Caco-2 (cell line): Measurements from ENCODE around the gene RNF182. TPM values are rescaled to one million over a fixed set of nuclear protein-coding genes. Genes with fewer than 3 reads are reported as not detected.

Source experiments
- BruUV-seq: library from RNA; stranded (reverse); fragments of 400-500 nt; replicated peaks from 2 replicates; lab custom pipeline; 2021; lab: Mats Ljungman, UMichigan
- CTCF ChIA-PET: fragments of 300-600 bp; sonication (Branson Sonifier 250); formaldehyde crosslinking; loops from one replicate; lab custom pipeline; 2022; ENCODE audit warnings: antibody characterized with exemption; lab: Charles Lee
- POLR2A ChIA-PET: fragments of 300-600 bp; sonication (Branson Sonifier 250); formaldehyde crosslinking; loops from one replicate; lab custom pipeline; 2022; ENCODE audit warnings: antibody characterized with exemption; lab: Charles Lee
- DNase-seq, 2 experiments: peaks; one replicate each; pipeline versions ENCODE4 v3.0.0 to v3.0.0-alpha.2; 2020 to 2022
- H3K27me3 ChIP-seq: replicated peaks from 2 replicates; pipeline ENCODE4 v1.6.0; 2011; ENCODE audit warnings: low read length; ENCODE audit not compliant: control insufficient read depth, insufficient read depth
- H3K36me3 ChIP-seq: 2 replicates; pipeline ENCODE4 v1.5.1; 2011; ENCODE audit warnings: low read length; ENCODE audit not compliant: control insufficient read depth, insufficient read depth
- H3K4me1 ChIP-seq: fragments of 250-450 bp; sonication (Bioruptor Pico); 2 replicates; pipeline ENCODE4 v1.5.1; 2020; ENCODE audit warnings: mild to moderate bottlenecking
- H3K4me3 ChIP-seq: 2 replicates; pipeline ENCODE4 v1.5.1; 2011; ENCODE audit warnings: low read depth, mild to moderate bottlenecking, control low read depth, low read length
- H3K9me3 ChIP-seq: fragments of 250-450 bp; sonication (Bioruptor Pico); 2 replicates; pipeline ENCODE4 v1.5.1; 2020; ENCODE audit warnings: mild to moderate bottlenecking, moderate library complexity
- H3K27ac Mint-ChIP-seq: one replicate; pipeline ENCODE4 v1.8.0; 2022; ENCODE audit warnings: mixed read lengths; ENCODE audit not compliant: unreplicated experiment
- H3K27me3 Mint-ChIP-seq: one replicate; pipeline ENCODE4 v1.8.0; 2022; ENCODE audit warnings: mixed read lengths; ENCODE audit not compliant: insufficient read depth, unreplicated experiment
- H3K36me3 Mint-ChIP-seq: one replicate; pipeline ENCODE4 v1.8.0; 2022; ENCODE audit warnings: mild to moderate bottlenecking, mixed read lengths; ENCODE audit not compliant: insufficient read depth, unreplicated experiment
- H3K4me1 Mint-ChIP-seq: one replicate; pipeline ENCODE4 v1.8.0; 2022; ENCODE audit warnings: low read depth, mixed read lengths; ENCODE audit not compliant: unreplicated experiment
- H3K4me3 Mint-ChIP-seq: one replicate; pipeline ENCODE4 v1.8.0; 2022; ENCODE audit warnings: mild to moderate bottlenecking, moderate library complexity, mixed read lengths; ENCODE audit not compliant: unreplicated experiment
- H3K9me3 Mint-ChIP-seq: one replicate; pipeline ENCODE4 v1.8.0; 2022; ENCODE audit warnings: mixed read lengths; ENCODE audit not compliant: unreplicated experiment
- CTCF ChIP-seq, 2 experiments: fragments of 200-600 bp in 1 of 2; IDR thresholded peaks; 1 replicate in 1 of 2; 2 replicates in 1 of 2; pipeline versions ENCODE4 v1.5.1 to v1.8.0; 2011 to 2022; ENCODE audit warnings: antibody characterized with exemption in 1 of 2, control low read depth in 1 of 2, inconsistent platforms in 1 of 2, low read depth in 1 of 2, low read length in 1 of 2, mild to moderate bottlenecking in 1 of 2, moderate library complexity in 1 of 2; ENCODE audit not compliant: insufficient read depth in 1 of 2, severe bottlenecking in 1 of 2, unreplicated experiment in 1 of 2
- intact Hi-C: fragments of 100-400 bp; cut with micrococcal nuclease; formaldehyde crosslinking; loops from one replicate; pipeline ENCODE4 v1.10.0; 2022; ENCODE audit not compliant: unreplicated experiment
- total RNA-seq: library from RNA; stranded (reverse); gene quantifications from 2 replicates; pipeline ENCODE4 v1.2.3, GENCODE V29; 2022

RNF182 gene
- total RNA-seq, 1 experiment from 2014 or later: 0.39 TPM

GRCh38 chr6:14010275-14010674 is 85.5 kb downstream of the RNF182 start:
- intact Hi-C loops: no loop called here
- Histone ChIP-seq H3K4me3 (no peak overlapping the region), H3K4me1 (no peaks in the 10 kb centered on the region), H3K27me3 (no peaks in the 10 kb centered on the region; the same call in 1 of the 2 replicates), H3K36me3 (no peaks in the 10 kb centered on the region), H3K9me3 (no peaks in the 10 kb centered on the region)
- ChIA-PET CTCF (no interaction called here), POLR2A (no interaction called here)
- Mint-ChIP-seq H3K27me3 (peaks cover 14% of the 10 kb centered on the region), H3K4me3 (no peak overlapping the region), H3K27ac (no peak overlapping the region), H3K36me3 (no peaks in the 10 kb centered on the region), H3K9me3 (peaks cover 6% of the 10 kb centered on the region), H3K4me1 (no peaks in the 10 kb centered on the region)
- BruUV-seq: no TSS peak
- no peak for DNase-seq
- no peak for TF ChIP-seq CTCF (IDR thresholded peaks at IDR 0.05; ENCODE audit: insufficient read depth in 1 of 2, low read depth in 1 of 2, low read length in 1 of 2, severe bottlenecking in 1 of 2, unreplicated experiment in 1 of 2)

- no peaks in the 10 kb centered on the region for H3K9me3 ChIP-seq
- Mint-ChIP-seq H3K4me3 (no peak overlapping the region), H3K27me3 (peaks cover 10% of the 10 kb centered on the region), H3K27ac (no peak overlapping the region), H3K4me1 (no peaks in the 10 kb centered on the region), H3K9me3 (peaks cover 6% of the 10 kb centered on the region), H3K36me3 (no peaks in the 10 kb centered on the region)
- CTCF ChIA-PET: no interaction called here
- no peaks in the 10 kb centered on the region; the same call in 1 of the 2 replicates for H3K27me3 ChIP-seq
- no peak for TF ChIP-seq CTCF (IDR thresholded peaks at IDR 0.05; ENCODE audit: insufficient read depth in 1 of 2, low read depth in 1 of 2, low read length in 1 of 2, severe bottlenecking in 1 of 2, unreplicated experiment in 1 of 2)
- POLR2A ChIA-PET: no interaction called here
- BruUV-seq: no TSS peak
- intact Hi-C loops: no loop called here
- H3K4me3 ChIP-seq: no peak overlapping the region
- no peaks in the 10 kb centered on the region for H3K4me1 ChIP-seq
- H3K36me3 ChIP-seq: no peaks in the 10 kb centered on the region
- no peak for DNase-seq
Observed at GRCh38 chr6:14012313-14013030, 87.7 kb downstream of the RNF182 start.

- Histone ChIP-seq H3K27me3 (no peaks in the 10 kb centered on the region), H3K36me3 (no peaks in the 10 kb centered on the region), H3K4me1 (no peaks in the 10 kb centered on the region), H3K4me3 (no peak overlapping the region), H3K9me3 (peaks cover 3% of the 10 kb centered on the region; the same call in 1 of the 2 replicates)
- peaks cover 4% of the 10 kb centered on the region for H3K27me3 Mint-ChIP-seq
- H3K4me3 Mint-ChIP-seq: no peak overlapping the region
- peaks cover 6% of the 10 kb centered on the region for H3K9me3 Mint-ChIP-seq
- H3K27ac Mint-ChIP-seq: no peak overlapping the region
- no peaks in the 10 kb centered on the region for H3K36me3 Mint-ChIP-seq
- ChIA-PET CTCF (no interaction called here), POLR2A (no interaction called here)
- DNase-seq: no peak
- no peak for TF ChIP-seq CTCF (IDR thresholded peaks at IDR 0.05; ENCODE audit: insufficient read depth in 1 of 2, low read depth in 1 of 2, low read length in 1 of 2, severe bottlenecking in 1 of 2, unreplicated experiment in 1 of 2)
- intact Hi-C loops: no loop called here
- no TSS peak for BruUV-seq
- H3K4me1 Mint-ChIP-seq: no peaks in the 10 kb centered on the region
Observed at GRCh38 chr6:14015964-14016363, 91.2 kb downstream of the RNF182 start.
